HEK293T (cell line): ENCODE measurements around the gene ACVR2A.

Experiments used
- CTCF ChIA-PET: fragments of 350-600 bp; formaldehyde crosslinking; extraction: SDS; loops from one replicate; lab custom pipeline; 2021; ENCODE audit warnings: antibody characterized with exemption, inconsistent platforms; lab: Yijun Ruan, JAX
- POLR2A ChIA-PET: fragments of 350-600 bp; formaldehyde crosslinking; extraction: SDS; loops from one replicate; lab custom pipeline; 2020; ENCODE audit warnings: antibody characterized with exemption, inconsistent platforms; lab: Yijun Ruan, JAX
- DNase-seq: peaks from one replicate; pipeline ENCODE4 v3.0.0; 2012; ENCODE audit warnings: mixed read lengths; ENCODE audit errors: extremely low spot score
- ARNT ChIP-seq: fragments of 450-650 bp; IDR thresholded peaks from 2 replicates; pipeline ENCODE4 v1.6.1; 2017; ENCODE audit warnings: mild to moderate bottlenecking
- BHLHE40 ChIP-seq: fragments of 450-650 bp; IDR thresholded peaks from 2 replicates; pipeline ENCODE4 v1.6.1; 2016; ENCODE audit warnings: mild to moderate bottlenecking, moderate library complexity, borderline replicate concordance
- CTBP1 ChIP-seq: fragments of 450-650 bp; IDR thresholded peaks from 2 replicates; pipeline ENCODE4 v1.6.1; 2016; ENCODE audit warnings: borderline replicate concordance
- ELF4 ChIP-seq: fragments of 450-650 bp; IDR thresholded peaks from 2 replicates; pipeline ENCODE4 v1.6.1; 2017; ENCODE audit warnings: antibody characterized with exemption
- FOXA1 ChIP-seq: fragments of 450-650 bp; IDR thresholded peaks from 2 replicates; pipeline ENCODE4 v1.6.1; 2016; ENCODE audit warnings: mild to moderate bottlenecking
- FOXK2 ChIP-seq: fragments of 450-650 bp; IDR thresholded peaks from 2 replicates; pipeline ENCODE4 v1.6.1; 2016; ENCODE audit warnings: mild to moderate bottlenecking
- FOXM1 ChIP-seq: fragments of 450-650 bp; IDR thresholded peaks from 2 replicates; pipeline ENCODE4 v1.6.1; 2017; ENCODE audit warnings: mild to moderate bottlenecking, borderline replicate concordance
- HDGF ChIP-seq: fragments of 450-650 bp; IDR thresholded peaks from 2 replicates; pipeline ENCODE4 v1.6.1; 2017; ENCODE audit warnings: antibody characterized with exemption, borderline replicate concordance
- L3MBTL2 ChIP-seq: fragments of 450-650 bp; conservative IDR thresholded peaks from 2 replicates; pipeline ENCODE4 v1.6.1; 2016; ENCODE audit warnings: mild to moderate bottlenecking
- LEF1 ChIP-seq: fragments of 450-650 bp; IDR thresholded peaks from 2 replicates; pipeline ENCODE4 v1.6.1; 2017; ENCODE audit warnings: mild to moderate bottlenecking, borderline replicate concordance
- NFRKB ChIP-seq: fragments of 450-650 bp; IDR thresholded peaks from 2 replicates; pipeline ENCODE4 v1.6.1; 2016; ENCODE audit warnings: mild to moderate bottlenecking, moderate library complexity
- PKNOX1 ChIP-seq: fragments of 450-650 bp; IDR thresholded peaks from 2 replicates; pipeline ENCODE4 v1.6.1; 2016
- SP1 ChIP-seq: fragments of 450-650 bp; IDR thresholded peaks from 2 replicates; pipeline ENCODE4 v1.6.1; 2017
- SUZ12 ChIP-seq: fragments of 450-650 bp; IDR thresholded peaks from 2 replicates; pipeline ENCODE4 v1.6.1; 2016; ENCODE audit warnings: mild to moderate bottlenecking
- TARDBP ChIP-seq: fragments of 450-650 bp; IDR thresholded peaks from 2 replicates; pipeline ENCODE4 v1.6.1; 2016
- ZNF384 ChIP-seq: fragments of 450-650 bp; IDR thresholded peaks from 2 replicates; pipeline ENCODE4 v1.6.1; 2016

Gene ACVR2A

GRCh38 chr2:147844697-147845410, at the start of gene ACVR2A:
ACVR2A (plus strand) TSS chr2:147845029; CDS start chr2:147845153, 124 bp downstream.
- ChIA-PET CTCF (interaction anchor here (0.6 to 1.2 kb wide), 2 partner anchors 66 to 1989 kb away, joined by 3 to 4 read pairs; no protein-coding TSS in a partner anchor), POLR2A (interaction anchor here (2.1 kb wide), 1 partner anchor 10 kb away, joined by 8 read pairs; no protein-coding TSS in a partner anchor)
- DNase-seq, result peak; percentile 50
- TF ChIP-seq FOXA1 (no peak), PKNOX1 (peak; percentile 92), FOXM1 (no peak), L3MBTL2 (no peak), ZNF384 (peak; percentile 95)

DNA sequence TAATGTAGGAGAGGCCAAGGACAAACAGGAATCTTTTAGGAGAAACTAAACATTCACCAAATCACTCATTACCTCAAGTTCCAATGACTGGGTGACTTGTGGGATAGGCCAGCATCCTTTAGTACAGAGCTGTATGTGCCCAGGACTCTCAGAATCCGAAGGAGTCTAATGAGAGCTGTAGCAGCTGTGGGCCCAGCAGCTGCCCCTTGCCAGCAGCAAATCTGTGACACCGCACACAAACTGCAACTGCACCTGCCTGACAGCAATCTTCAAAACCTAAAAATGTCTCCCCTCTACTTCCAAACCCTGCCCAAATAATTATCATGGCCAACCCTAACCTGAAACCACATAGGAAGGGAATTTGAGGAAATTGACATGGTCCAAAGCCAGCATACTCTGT, 44.5 kb upstream of the ACVR2A start:
- no peak for DNase-seq
- ChIA-PET POLR2A (no interaction called here), CTCF (no interaction called here)
- TF ChIP-seq BHLHE40, result no peak
- TF ChIP-seq HDGF, result no peak
- no peak for TF ChIP-seq FOXK2
- no peak for TF ChIP-seq LEF1
- TF ChIP-seq FOXM1, result no peak
- TF ChIP-seq CTBP1, result no peak
- no peak for TF ChIP-seq ARNT

DNA sequence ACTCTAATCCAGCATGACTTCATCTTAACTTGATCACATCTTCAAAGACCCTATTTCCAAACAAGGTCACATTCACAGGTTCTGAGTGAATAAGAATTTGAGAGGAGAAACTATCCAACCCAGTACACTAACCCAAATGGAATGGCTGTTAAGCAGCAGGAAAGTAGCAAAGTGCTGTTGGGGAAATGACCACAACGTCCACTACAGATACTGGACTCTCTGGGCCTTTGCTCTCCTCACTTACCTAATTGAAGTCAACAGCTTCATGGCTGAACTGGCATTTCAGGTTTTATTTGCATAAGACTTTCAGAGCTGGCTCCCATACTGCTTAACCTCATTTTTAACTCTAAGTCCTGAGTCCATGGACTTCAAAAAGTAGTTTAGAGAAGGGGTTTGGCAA, 38.0 kb upstream of the ACVR2A start:
- TF ChIP-seq ARNT, result no peak
- TF ChIP-seq FOXA1, result no peak
- no peak for TF ChIP-seq FOXK2
- TF ChIP-seq SP1, result no peak
- TF ChIP-seq L3MBTL2, result no peak
- TF ChIP-seq PKNOX1, result no peak
- ChIA-PET POLR2A (no interaction called here), CTCF (no interaction called here)
- no peak for DNase-seq

DNA sequence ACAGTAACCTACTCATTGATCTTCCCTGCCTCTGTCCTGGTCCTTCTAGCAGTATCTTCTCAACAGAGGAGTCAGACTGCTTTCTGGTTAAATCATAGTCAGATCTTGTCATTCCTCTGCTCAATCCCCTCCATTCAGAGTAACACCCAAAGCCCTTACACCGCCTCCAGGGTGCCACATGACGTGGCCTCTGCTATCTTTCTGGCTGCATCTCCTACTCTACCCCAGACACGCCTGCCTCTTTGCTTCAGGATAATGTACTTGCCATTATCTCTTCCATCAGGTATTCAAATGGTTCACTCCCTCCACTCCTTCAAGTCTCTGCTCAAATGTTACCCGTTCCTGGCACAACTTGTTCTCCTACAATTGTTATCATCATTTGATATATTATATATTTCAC, 36.3 kb upstream of the ACVR2A start:
- DNase-seq, result no peak
- TF ChIP-seq FOXK2 (no peak), HDGF (no peak), TARDBP (no peak), L3MBTL2 (no peak), SP1 (no peak), FOXA1 (no peak), BHLHE40 (no peak), SUZ12 (no peak), FOXM1 (no peak), LEF1 (no peak), ARNT (no peak), ZNF384 (no peak), ELF4 (no peak), PKNOX1 (no peak), CTBP1 (no peak), NFRKB (no peak)
- ChIA-PET CTCF (no interaction called here), POLR2A (no interaction called here)

DNA sequence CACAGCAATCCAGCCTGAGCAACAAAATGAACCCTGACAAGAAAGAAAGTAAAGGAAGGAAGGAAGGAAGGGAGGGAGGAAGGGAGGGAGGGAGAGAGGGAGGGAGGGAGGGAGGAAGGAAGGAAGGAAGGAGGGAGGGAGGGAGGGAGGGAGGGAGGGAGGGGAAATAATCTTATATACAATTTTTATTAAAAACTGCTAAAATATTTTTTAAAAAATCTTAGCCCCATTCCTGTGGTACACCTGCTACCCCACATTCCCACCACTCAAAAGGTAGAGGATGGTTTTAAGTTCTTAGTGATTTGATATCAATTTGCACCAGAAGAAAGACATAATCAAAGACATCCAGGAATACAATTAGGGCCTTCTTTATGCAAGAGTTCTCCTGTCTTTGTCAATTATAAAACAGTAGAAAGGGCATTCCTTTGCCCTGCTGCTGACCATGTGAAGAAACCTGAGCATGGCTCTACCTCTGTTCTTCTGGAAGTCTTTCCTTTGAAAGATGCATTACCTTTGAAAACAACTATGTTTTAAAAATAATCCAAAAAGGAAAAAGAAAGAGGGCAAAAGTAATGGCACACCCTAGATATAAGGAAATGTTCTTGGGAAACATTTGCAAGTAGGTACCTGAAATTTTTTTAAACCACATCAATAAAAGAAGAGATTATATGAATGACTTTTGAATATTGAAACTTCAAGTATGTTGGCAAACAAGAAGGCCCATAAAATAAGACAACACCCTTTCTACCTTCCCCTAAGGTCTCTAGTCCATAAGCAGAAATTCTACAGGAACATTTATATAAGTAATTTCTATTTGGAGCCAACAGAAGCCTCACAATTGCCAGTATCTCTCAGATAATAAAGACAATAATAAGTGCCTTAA, 33.7 kb upstream of the ACVR2A start:
- ChIA-PET CTCF (no interaction called here), POLR2A (no interaction called here)
- TF ChIP-seq FOXK2 (no peak), TARDBP (no peak), NFRKB (no peak), SP1 (no peak), CTBP1 (no peak), HDGF (no peak), ZNF384 (no peak), L3MBTL2 (no peak), PKNOX1 (no peak), ARNT (no peak), SUZ12 (no peak), FOXA1 (no peak), LEF1 (no peak), ELF4 (no peak), BHLHE40 (no peak)
- no peak for DNase-seq
